ENCODE measurements around the gene CNTNAP5.

Gene CNTNAP5

GRCh38 chr2:124482551-124482950 is 457.5 kb downstream of the CNTNAP5 start:
- no peak overlapping the region for H3K9ac ChIP-seq (ENCODE audit: low read depth, low read length)
- no peaks in the 10 kb centered on the region for H3K36me3 ChIP-seq (ENCODE audit: insufficient read depth, low read length)
- H3K9me3 ChIP-seq (ENCODE audit: control insufficient read depth, insufficient read depth, low read length): no peaks in the 10 kb centered on the region
- H3K4me1 ChIP-seq (ENCODE audit: insufficient read depth, low read length): peaks cover 5% of the 10 kb centered on the region; the same call in 1 of the 2 replicates

- Histone ChIP-seq H3K9ac (ENCODE audit: low read depth, low read length) (no peak overlapping the region), H3K4me1 (ENCODE audit: insufficient read depth, low read length) (peaks cover 5% of the 10 kb centered on the region; the same call in 1 of the 2 replicates), H3K36me3 (ENCODE audit: insufficient read depth, low read length) (no peaks in the 10 kb centered on the region), H3K9me3 (ENCODE audit: control insufficient read depth, insufficient read depth, low read length) (no peaks in the 10 kb centered on the region)
These were observed 460.6 kb downstream of the CNTNAP5 start for GRCh38 chr2:124485659-124486058.

DNA sequence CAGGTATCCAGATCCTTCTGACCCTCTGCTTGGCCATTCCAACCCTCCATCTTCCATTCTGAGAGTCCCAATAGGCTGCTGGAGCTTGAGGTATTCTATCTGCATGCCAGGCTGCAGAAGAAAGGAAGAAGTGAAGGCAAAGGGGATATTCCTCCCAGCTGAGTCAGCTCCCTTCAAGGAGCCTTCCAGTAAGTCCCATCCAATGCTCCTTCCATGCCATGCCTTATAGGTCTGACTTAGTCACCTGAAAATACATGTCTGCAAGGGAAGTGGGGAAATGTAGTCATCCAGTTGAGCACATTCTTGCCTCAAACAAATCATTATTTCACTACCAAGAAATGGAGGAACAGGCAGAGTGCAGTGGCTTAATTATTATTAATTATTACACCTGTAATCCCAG is 464.6 kb downstream of the CNTNAP5 start:
- no peaks in the 10 kb centered on the region for H3K9me3 ChIP-seq (ENCODE audit: control insufficient read depth, insufficient read depth, low read length)
- H3K9ac ChIP-seq (ENCODE audit: low read depth, low read length): no peak overlapping the region
- no peaks in the 10 kb centered on the region for H3K4me1 ChIP-seq (ENCODE audit: insufficient read depth, low read length)
- H3K36me3 ChIP-seq (ENCODE audit: insufficient read depth, low read length): no peaks in the 10 kb centered on the region

GRCh38 chr2:124501575-124502152 is 476.6 kb downstream of the CNTNAP5 start:
- Histone ChIP-seq H3K36me3 (ENCODE audit: insufficient read depth, low read length) (no peaks in the 10 kb centered on the region), H3K9me3 (ENCODE audit: control insufficient read depth, insufficient read depth, low read length) (no peaks in the 10 kb centered on the region), H3K9ac (ENCODE audit: low read depth, low read length) (no peak overlapping the region), H3K4me1 (ENCODE audit: insufficient read depth, low read length) (no peaks in the 10 kb centered on the region)

DNA sequence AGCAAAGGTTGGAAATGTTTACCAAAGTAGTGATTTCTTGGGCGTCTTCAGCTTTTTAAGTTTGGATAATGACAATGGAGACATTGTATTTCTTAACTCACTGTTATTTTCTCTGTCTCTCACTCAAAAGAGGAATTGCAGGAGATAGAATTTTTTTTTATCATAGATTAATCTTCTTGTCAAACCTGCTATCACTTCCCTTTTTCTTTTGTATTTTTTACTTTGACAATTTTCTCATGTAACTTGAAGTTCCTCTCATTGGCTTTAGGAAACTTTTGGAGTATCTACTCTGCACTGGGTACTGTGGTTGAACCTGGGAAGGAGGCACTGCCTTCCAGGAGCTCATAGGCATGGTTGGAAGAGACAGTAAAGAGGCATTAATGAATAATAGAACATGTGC is 489.1 kb downstream of the CNTNAP5 start:
- no peaks in the 10 kb centered on the region for H3K9me3 ChIP-seq (ENCODE audit: control insufficient read depth, insufficient read depth, low read length)
- H3K36me3 ChIP-seq (ENCODE audit: insufficient read depth, low read length): no peaks in the 10 kb centered on the region
- H3K4me1 ChIP-seq (ENCODE audit: insufficient read depth, low read length): no peaks in the 10 kb centered on the region
- H3K9ac ChIP-seq (ENCODE audit: low read depth, low read length): no peak overlapping the region

GRCh38 chr2:124520953-124521352 is 495.9 kb downstream of the CNTNAP5 start:
- Histone ChIP-seq H3K36me3 (ENCODE audit: insufficient read depth, low read length) (no peaks in the 10 kb centered on the region), H3K9me3 (ENCODE audit: control insufficient read depth, insufficient read depth, low read length) (no peaks in the 10 kb centered on the region), H3K4me1 (ENCODE audit: insufficient read depth, low read length) (peaks cover 13% of the 10 kb centered on the region), H3K9ac (ENCODE audit: low read depth, low read length) (no peak overlapping the region)

DNA sequence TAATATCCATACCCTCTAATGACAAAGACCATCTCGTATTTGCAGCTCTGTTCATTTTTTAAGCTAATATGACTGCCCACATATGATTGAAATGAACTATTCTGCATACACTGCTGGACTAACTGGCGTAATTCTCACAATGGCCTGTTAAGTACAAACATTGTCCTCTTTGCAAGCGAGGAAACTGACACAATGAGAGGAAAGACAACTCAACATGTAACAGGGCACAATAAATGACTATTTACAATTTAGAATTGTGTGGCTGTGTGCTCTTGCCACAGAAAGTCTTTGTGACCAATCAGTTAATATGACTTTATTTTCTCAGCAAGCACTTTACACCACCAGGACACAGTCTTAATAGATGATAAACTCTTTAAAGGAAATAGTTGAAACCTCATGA is 498.0 kb downstream of the CNTNAP5 start:
- no peak overlapping the region for H3K9ac ChIP-seq (ENCODE audit: low read depth, low read length)
- peaks cover 13% of the 10 kb centered on the region for H3K4me1 ChIP-seq (ENCODE audit: insufficient read depth, low read length)
- H3K36me3 ChIP-seq (ENCODE audit: insufficient read depth, low read length): no peaks in the 10 kb centered on the region
- no peaks in the 10 kb centered on the region for H3K9me3 ChIP-seq (ENCODE audit: control insufficient read depth, insufficient read depth, low read length)

GRCh38 chr2:124524155-124524915 is 499.2 kb downstream of the CNTNAP5 start:
- H3K9me3 ChIP-seq (ENCODE audit: control insufficient read depth, insufficient read depth, low read length): no peaks in the 10 kb centered on the region
- no peak overlapping the region for H3K9ac ChIP-seq (ENCODE audit: low read depth, low read length)
- no peaks in the 10 kb centered on the region for H3K36me3 ChIP-seq (ENCODE audit: insufficient read depth, low read length)
- peaks cover 13% of the 10 kb centered on the region for H3K4me1 ChIP-seq (ENCODE audit: insufficient read depth, low read length)

DNA sequence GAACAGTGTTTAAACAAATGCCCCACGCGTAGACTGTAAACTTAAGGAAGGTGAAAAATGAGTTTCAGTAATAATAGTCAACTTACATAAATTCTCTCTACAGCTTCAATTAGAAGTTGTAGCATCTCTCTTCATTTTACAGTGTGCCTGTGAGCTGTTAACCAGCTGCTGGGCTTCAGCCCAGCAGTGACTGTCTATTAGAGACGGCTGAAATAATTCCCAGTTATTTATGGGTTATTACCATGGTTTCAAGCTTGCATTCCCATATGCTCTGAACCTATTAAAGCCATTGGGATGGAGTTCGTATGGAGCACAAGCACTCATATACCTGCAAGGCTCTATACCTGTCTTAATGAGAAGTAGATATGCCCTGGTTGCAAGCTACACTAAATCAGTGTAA is 501.1 kb downstream of the CNTNAP5 start:
- H3K4me1 ChIP-seq (ENCODE audit: insufficient read depth, low read length): peaks cover 4% of the 10 kb centered on the region; the same call in 1 of the 2 replicates
- no peaks in the 10 kb centered on the region for H3K36me3 ChIP-seq (ENCODE audit: insufficient read depth, low read length)
- no peak overlapping the region for H3K9ac ChIP-seq (ENCODE audit: low read depth, low read length)
- no peaks in the 10 kb centered on the region for H3K9me3 ChIP-seq (ENCODE audit: control insufficient read depth, insufficient read depth, low read length)

DNA sequence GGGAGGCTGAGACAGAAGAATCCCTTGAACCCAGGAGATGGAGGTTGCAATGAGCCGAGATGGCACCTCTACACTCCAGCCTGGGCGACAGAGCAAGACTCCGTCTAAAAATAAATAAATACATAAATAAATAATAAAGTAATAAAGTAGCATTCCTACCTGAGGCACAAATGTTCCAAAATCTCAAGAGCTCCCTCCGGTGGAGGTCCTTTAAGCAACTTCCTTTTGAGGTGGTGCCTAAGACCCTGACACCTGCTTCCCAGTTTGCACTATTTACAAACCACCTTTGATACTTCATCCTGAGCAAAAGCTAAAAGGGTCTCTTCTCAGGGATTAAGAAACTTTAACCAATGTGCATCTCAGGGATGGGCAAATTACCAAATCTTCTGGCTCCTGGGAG is 505.1 kb downstream of the CNTNAP5 start:
- H3K4me1 ChIP-seq (ENCODE audit: insufficient read depth, low read length): peaks cover 4% of the 10 kb centered on the region; the same call in 1 of the 2 replicates
- H3K36me3 ChIP-seq (ENCODE audit: insufficient read depth, low read length): no peaks in the 10 kb centered on the region
- H3K9ac ChIP-seq (ENCODE audit: low read depth, low read length): no peak overlapping the region
- no peaks in the 10 kb centered on the region for H3K9me3 ChIP-seq (ENCODE audit: control insufficient read depth, insufficient read depth, low read length)

DNA sequence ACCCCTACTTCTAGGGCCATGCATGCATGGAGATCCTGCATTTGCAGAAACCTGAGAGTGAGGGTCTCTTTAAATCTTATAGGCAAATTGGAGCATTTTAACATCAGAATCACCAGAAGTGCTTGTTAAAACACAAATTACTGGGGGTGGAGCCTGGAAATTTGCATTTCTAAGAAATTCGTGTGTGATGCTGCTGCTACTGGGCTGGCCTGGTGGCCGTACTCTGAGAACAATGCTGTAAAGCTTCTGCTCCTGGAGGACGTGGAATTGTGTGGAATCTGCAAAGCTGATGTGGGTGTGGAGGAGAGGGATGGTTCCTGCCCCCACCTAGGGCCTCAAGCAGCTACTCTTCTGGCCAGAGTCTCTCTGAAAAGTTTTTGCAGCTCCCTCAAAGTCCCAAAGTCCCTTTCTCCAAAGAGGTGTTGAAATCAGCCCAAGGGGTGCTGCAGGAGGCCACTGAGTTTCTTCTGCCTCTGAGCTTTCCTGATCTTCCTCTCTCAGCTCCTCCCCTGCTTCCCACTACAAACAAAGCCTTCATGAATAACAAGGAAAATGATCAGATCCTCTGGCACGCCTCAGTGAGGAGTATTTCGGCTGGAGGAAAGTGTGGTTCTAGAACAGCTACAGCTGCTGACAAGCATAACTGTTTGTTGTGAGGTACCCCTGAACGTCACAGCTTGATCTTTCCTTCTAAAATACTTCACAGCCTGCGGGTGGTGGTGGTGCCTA is 508.3 kb downstream of the CNTNAP5 start:
- Histone ChIP-seq H3K9ac (ENCODE audit: low read depth, low read length) (no peak overlapping the region), H3K9me3 (ENCODE audit: control insufficient read depth, insufficient read depth, low read length) (no peaks in the 10 kb centered on the region), H3K36me3 (ENCODE audit: insufficient read depth, low read length) (no peaks in the 10 kb centered on the region), H3K4me1 (ENCODE audit: insufficient read depth, low read length) (peaks cover 4% of the 10 kb centered on the region; the same call in 1 of the 2 replicates)

DNA sequence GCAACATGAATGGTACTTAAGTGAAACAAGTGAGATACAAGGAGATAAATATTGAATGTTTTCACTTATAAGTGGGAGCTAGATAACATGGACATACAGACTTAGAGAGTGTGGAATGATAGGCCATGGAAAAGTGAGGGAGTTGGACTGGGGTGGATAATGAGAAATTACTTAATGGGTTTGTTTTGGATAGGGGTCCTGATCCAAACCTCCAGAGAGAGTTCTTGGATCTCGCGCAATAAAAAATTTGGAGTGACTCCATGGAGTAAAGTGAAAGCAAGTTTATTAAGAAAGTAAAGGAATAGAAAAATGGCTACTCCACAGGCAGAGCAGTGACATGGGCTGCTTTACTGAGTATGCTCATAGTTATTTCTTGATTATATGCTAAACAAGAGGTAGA is 508.9 kb downstream of the CNTNAP5 start:
- Histone ChIP-seq H3K36me3 (ENCODE audit: insufficient read depth, low read length) (no peaks in the 10 kb centered on the region), H3K4me1 (ENCODE audit: insufficient read depth, low read length) (peaks cover 4% of the 10 kb centered on the region; the same call in 1 of the 2 replicates), H3K9me3 (ENCODE audit: control insufficient read depth, insufficient read depth, low read length) (no peaks in the 10 kb centered on the region), H3K9ac (ENCODE audit: low read depth, low read length) (no peak overlapping the region)

GRCh38 chr2:124535816-124536215 is 510.7 kb downstream of the CNTNAP5 start:
- Histone ChIP-seq H3K9ac (ENCODE audit: low read depth, low read length) (no peak overlapping the region), H3K36me3 (ENCODE audit: insufficient read depth, low read length) (no peaks in the 10 kb centered on the region), H3K4me1 (ENCODE audit: insufficient read depth, low read length) (peaks cover 4% of the 10 kb centered on the region; the same call in 1 of the 2 replicates), H3K9me3 (ENCODE audit: control insufficient read depth, insufficient read depth, low read length) (no peaks in the 10 kb centered on the region)

DNA sequence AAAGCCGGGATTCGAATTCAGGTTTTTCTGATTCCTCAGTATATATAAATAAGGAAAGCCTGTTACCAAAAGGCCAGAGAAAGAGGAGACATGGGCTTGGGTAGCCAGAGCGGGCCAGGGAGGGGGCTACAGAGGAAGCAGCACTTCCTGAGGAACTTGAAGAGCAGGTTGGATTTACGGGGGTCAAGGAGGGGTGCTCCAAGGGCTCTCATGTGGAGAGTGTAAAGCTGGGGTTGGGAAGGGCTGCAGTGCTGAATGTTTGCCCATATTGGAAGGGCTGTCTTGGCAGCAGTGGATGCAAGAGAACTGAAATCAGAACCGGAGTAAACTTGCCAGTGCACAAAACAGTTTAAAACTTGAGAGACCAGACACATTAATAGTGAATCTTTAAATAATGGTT is 511.5 kb downstream of the CNTNAP5 start:
- H3K36me3 ChIP-seq (ENCODE audit: insufficient read depth, low read length): no peaks in the 10 kb centered on the region
- H3K9me3 ChIP-seq (ENCODE audit: control insufficient read depth, insufficient read depth, low read length): no peaks in the 10 kb centered on the region
- no peak overlapping the region for H3K9ac ChIP-seq (ENCODE audit: low read depth, low read length)
- peaks cover 4% of the 10 kb centered on the region; the same call in 1 of the 2 replicates for H3K4me1 ChIP-seq (ENCODE audit: insufficient read depth, low read length)
